Measurements from ENCODE around the gene XG.
"Not testable (repeated sequence)": the region's sequence is repeated elsewhere in the genome, so short reads cannot be mapped to it uniquely, and the experiment has no call there.

XG gene

GRCh38 chrX:2751874-2752300, at the start of gene XG:
Gene XG (plus strand): TSS chrX:2752040. CDS start chrX:2752275, 235 bp downstream.
- TF ChIP-seq, protein P1, sequence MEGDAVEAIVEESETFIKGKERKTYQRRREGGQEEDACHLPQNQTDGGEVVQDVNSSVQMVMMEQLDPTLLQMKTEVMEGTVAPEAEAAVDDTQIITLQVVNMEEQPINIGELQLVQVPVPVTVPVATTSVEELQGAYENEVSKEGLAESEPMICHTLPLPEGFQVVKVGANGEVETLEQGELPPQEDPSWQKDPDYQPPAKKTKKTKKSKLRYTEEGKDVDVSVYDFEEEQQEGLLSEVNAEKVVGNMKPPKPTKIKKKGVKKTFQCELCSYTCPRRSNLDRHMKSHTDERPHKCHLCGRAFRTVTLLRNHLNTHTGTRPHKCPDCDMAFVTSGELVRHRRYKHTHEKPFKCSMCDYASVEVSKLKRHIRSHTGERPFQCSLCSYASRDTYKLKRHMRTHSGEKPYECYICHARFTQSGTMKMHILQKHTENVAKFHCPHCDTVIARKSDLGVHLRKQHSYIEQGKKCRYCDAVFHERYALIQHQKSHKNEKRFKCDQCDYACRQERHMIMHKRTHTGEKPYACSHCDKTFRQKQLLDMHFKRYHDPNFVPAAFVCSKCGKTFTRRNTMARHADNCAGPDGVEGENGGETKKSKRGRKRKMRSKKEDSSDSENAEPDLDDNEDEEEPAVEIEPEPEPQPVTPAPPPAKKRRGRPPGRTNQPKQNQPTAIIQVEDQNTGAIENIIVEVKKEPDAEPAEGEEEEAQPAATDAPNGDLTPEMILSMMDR (IDR thresholded peaks at IDR 0.05) = not testable (repeated sequence)

GRCh38 chrX:2703991-2704369, 47.9 kb upstream of the XG start:
- TF ChIP-seq, protein P1 (IDR thresholded peaks at IDR 0.05) = no peak

DNA sequence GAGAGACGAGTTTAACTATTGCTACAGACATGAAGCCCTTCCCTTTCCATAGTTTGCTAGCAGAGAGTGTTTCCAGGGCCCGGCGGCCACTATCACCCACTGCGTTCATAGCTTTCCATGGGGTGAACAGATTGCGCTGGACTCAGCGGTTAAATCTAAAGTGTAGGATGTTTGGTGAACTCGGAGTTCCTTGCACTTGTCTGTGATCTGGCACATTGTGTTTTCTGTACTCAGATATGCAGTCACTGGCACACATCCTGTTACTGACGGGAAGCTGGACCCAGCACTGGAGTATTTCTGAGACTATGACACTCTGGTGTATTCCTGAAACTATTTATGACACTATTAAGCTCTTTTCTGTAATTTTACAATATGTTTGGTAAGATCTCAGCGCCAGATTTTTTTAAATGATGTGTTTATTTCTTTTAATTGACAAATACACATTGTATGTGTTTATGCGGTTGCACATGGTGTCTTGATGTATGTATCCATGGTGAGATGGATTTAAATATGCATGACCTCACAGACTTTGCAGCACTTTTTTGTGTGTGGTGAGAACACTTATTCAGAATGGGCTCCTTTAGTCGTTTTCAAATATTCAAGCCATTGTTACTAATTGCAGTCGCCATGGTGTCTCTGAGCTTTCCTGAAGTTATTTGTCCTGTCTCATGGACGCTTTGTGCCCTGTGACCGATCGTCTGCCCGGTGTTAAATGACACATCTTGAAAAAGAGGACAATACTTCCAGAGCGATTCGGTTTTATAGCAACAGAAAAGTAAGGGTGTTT, 46.6 kb upstream of the XG start:
- TF ChIP-seq, protein P1 (IDR thresholded peaks at IDR 0.05) = no peak

GRCh38 chrX:2707334-2707760, 44.5 kb upstream of the XG start:
- TF ChIP-seq, protein P1 (IDR thresholded peaks at IDR 0.05) = no peak

GRCh38 chrX:2708021-2708420, 43.8 kb upstream of the XG start:
- TF ChIP-seq, protein P1 (IDR thresholded peaks at IDR 0.05) = no peak

- TF ChIP-seq, protein P1 (IDR thresholded peaks at IDR 0.05) = no peak
Measured at GRCh38 chrX:2708592-2709188, 43.1 kb upstream of the XG start.

GRCh38 chrX:2709556-2709955, 42.3 kb upstream of the XG start:
- TF ChIP-seq, protein P1 (IDR thresholded peaks at IDR 0.05) = no peak

All from LNCAP (cell line).